Activated effector memory CD4-positive, alpha-beta T cell treated with Interleukin-2 at 50 U/mL for 16 hours (primary cell): ENCODE data around the gene SBF1.
"Not testable (repeated sequence)": the region's sequence is repeated elsewhere in the genome, so short reads cannot be mapped to it uniquely, and the experiment has no call there.

Source experiments
- DNase-seq: peaks from one replicate; pipeline ENCODE4 v3.0.0-alpha.2; 2020

Gene SBF1

GRCh38 chr22:50443801-50444625 is 30.8 kb downstream of the SBF1 start:
- no peak for DNase-seq

- no peak for DNase-seq
Measured at GRCh38 chr22:50443197-50443596, 31.6 kb downstream of the SBF1 start.

- DNase-seq, result no peak
Measured at GRCh38 chr22:50441428-50441993, 33.3 kb downstream of the SBF1 start.

GRCh38 chr22:50440544-50441249 is 34.1 kb downstream of the SBF1 start:
- DNase-seq, result no peak

- DNase-seq, result no peak
Measured at GRCh38 chr22:50439871-50440331, 34.9 kb downstream of the SBF1 start.

GRCh38 chr22:50439314-50439870 is 35.4 kb downstream of the SBF1 start:
- DNase-seq, result no peak

GRCh38 chr22:50438305-50439275 is 36.2 kb downstream of the SBF1 start:
- DNase-seq, result no peak

- no peak for DNase-seq
Measured at GRCh38 chr22:50437511-50438304, 37.1 kb downstream of the SBF1 start.

GRCh38 chr22:50436841-50437341 is 37.9 kb downstream of the SBF1 start:
- DNase-seq, result no peak

GRCh38 chr22:50436015-50436830 is 38.6 kb downstream of the SBF1 start:
- DNase-seq, result no peak

- DNase-seq, result no peak
Measured at GRCh38 chr22:50435291-50436014, 39.4 kb downstream of the SBF1 start.

- DNase-seq, result no peak
Measured at GRCh38 chr22:50434849-50435248, 40.0 kb downstream of the SBF1 start.

GRCh38 chr22:50432877-50433510 is 41.8 kb downstream of the SBF1 start:
- DNase-seq, result not testable (repeated sequence)

- DNase-seq, result no peak
Measured at GRCh38 chr22:50432131-50432876, 42.5 kb downstream of the SBF1 start.

- no peak for DNase-seq
Measured at GRCh38 chr22:50425179-50425916, 49.5 kb downstream of the SBF1 start.

- DNase-seq, result no peak
Measured at GRCh38 chr22:50423956-50424355, 50.9 kb downstream of the SBF1 start.
